Measurements from ENCODE around the gene INSIG1.

- TF ChIP-seq CTCF (IDR thresholded peaks at IDR 0.05; ENCODE audit: insufficient read depth, low read depth, low read length) (no peak), EZH2 (IDR thresholded peaks at IDR 0.05; ENCODE audit: insufficient read depth, low read length) (no peak)
These were observed 42.6 kb upstream of the INSIG1 start for GRCh38 chr7:155255071-155255470.

Data from astrocyte (in vitro differentiated cells and primary cell).